WTC11 (cell line): ENCODE measurements around the gene XRCC1. TPM values are rescaled to one million over a fixed set of nuclear protein-coding genes. Genes with fewer than 3 reads are reported as not detected.

Experiments used
- ATAC-seq: fragments of 200-7000 bp; cut with Tn5 transposase; 2 replicates; pipeline ENCODE4 v1.10.0; 2021; ENCODE audit warnings: mild to moderate bottlenecking, moderate library complexity
- CTCF ChIA-PET: fragments of 300-600 bp; sonication (Branson Sonifier 250); formaldehyde crosslinking; loops from one replicate; lab custom pipeline; 2021; ENCODE audit warnings: antibody characterized with exemption; lab: Charles Lee
- POLR2A ChIA-PET: fragments of 350-600 bp; sonication (Branson Sonifier 250); formaldehyde crosslinking; loops from one replicate; lab custom pipeline; 2021; ENCODE audit warnings: antibody characterized with exemption; lab: Charles Lee
- DNase-seq: peaks from one replicate; pipeline ENCODE4 v3.0.0; 2021; ENCODE audit warnings: low spot score
- H3K27ac Mint-ChIP-seq: 2 replicates; pipeline ENCODE4 v1.8.0; 2021; ENCODE audit warnings: mixed read lengths
- H3K27me3 Mint-ChIP-seq: 2 replicates; pipeline ENCODE4 v1.8.0; 2021; ENCODE audit warnings: low read depth, mild to moderate bottlenecking, moderate library complexity, mixed read lengths
- H3K36me3 Mint-ChIP-seq: 2 replicates; pipeline ENCODE4 v1.8.0; 2021; ENCODE audit warnings: mixed read lengths
- H3K4me1 Mint-ChIP-seq: 2 replicates; pipeline ENCODE4 v1.8.0; 2022; ENCODE audit warnings: mixed read lengths
- H3K4me3 Mint-ChIP-seq: 2 replicates; pipeline ENCODE4 v1.8.0; 2021; ENCODE audit warnings: mild to moderate bottlenecking, moderate library complexity, mixed read lengths
- H3K9me3 Mint-ChIP-seq: 2 replicates; pipeline ENCODE4 v1.8.0; 2021; ENCODE audit warnings: mixed read lengths
- ATF1 ChIP-seq: sonication (generic); formaldehyde crosslinking; IDR thresholded peaks from 2 replicates; pipeline ENCODE4 v1.8.1; 2023; ENCODE audit warnings: mild to moderate bottlenecking, moderate library complexity, missing genetic modification reagents
- CREB1 ChIP-seq: sonication (generic); formaldehyde crosslinking; IDR thresholded peaks from 2 replicates; pipeline ENCODE4 v1.8.0; 2023; ENCODE audit warnings: mild to moderate bottlenecking, missing genetic modification reagents
- FOXJ3 ChIP-seq: sonication (generic); formaldehyde crosslinking; IDR thresholded peaks from 2 replicates; pipeline ENCODE4 v1.9.0; 2021; ENCODE audit warnings: missing genetic modification reagents, mild to moderate bottlenecking, borderline replicate concordance
- GTF2I ChIP-seq: fragments of 250-450 bp; sonication (Bioruptor Pico); conservative IDR thresholded peaks from 2 replicates; pipeline ENCODE4 v1.4.0; 2021; ENCODE audit warnings: mild to moderate bottlenecking
- JAZF1 ChIP-seq: fragments of 250-450 bp; sonication (Bioruptor Pico); IDR thresholded peaks from 2 replicates; pipeline ENCODE4 v1.9.0; 2021; ENCODE audit warnings: moderate library complexity, mild to moderate bottlenecking, inconsistent platforms
- NFE2L1 ChIP-seq: sonication (generic); formaldehyde crosslinking; IDR thresholded peaks from 2 replicates; pipeline ENCODE4 v1.8.1; 2023; ENCODE audit warnings: missing genetic modification reagents
- NFYB ChIP-seq: sonication (generic); formaldehyde crosslinking; conservative IDR thresholded peaks from 2 replicates; pipeline ENCODE4 v1.8.0; 2022; ENCODE audit warnings: low read depth, missing genetic modification reagents
- SMAD3 ChIP-seq: sonication (generic); formaldehyde crosslinking; IDR thresholded peaks from 2 replicates; pipeline ENCODE4 v1.8.0; 2022; ENCODE audit warnings: missing genetic modification reagents, mild to moderate bottlenecking, borderline replicate concordance
- TEAD4 ChIP-seq: sonication (generic); formaldehyde crosslinking; IDR thresholded peaks from 2 replicates; pipeline ENCODE4 v1.8.0; 2022; ENCODE audit warnings: mild to moderate bottlenecking, missing genetic modification reagents
- ZNF219 ChIP-seq: sonication (generic); formaldehyde crosslinking; IDR thresholded peaks from 2 replicates; pipeline ENCODE4 v1.8.0; 2023; ENCODE audit warnings: missing genetic modification reagents, mild to moderate bottlenecking, borderline replicate concordance
- ZNF416 ChIP-seq: fragments of 250-450 bp; sonication (Bioruptor Pico); IDR thresholded peaks from 2 replicates; pipeline ENCODE4 v1.9.0; 2021; ENCODE audit warnings: mild to moderate bottlenecking, inconsistent platforms
- ZNF423 ChIP-seq: fragments of 250-450 bp; sonication (Bioruptor Pico); IDR thresholded peaks from 2 replicates; pipeline ENCODE4 v2.1.2; 2022; ENCODE audit warnings: mild to moderate bottlenecking, moderate library complexity
- total RNA-seq: library from RNA; stranded (reverse); gene quantifications from 3 replicates; pipeline ENCODE4 v1.2.3, GENCODE V29; 2021
- TF ChIP-seq, protein P1 (sequence below): sonication (generic); formaldehyde crosslinking; IDR thresholded peaks from 2 replicates; pipeline ENCODE4 v1.8.1; 2023; ENCODE audit warnings: mild to moderate bottlenecking, missing genetic modification reagents, borderline replicate concordance
- TF ChIP-seq, protein P2 (sequence below): fragments of 250-450 bp; sonication (Bioruptor Pico); IDR thresholded peaks from 2 replicates; pipeline ENCODE4 v1.9.0; 2021; ENCODE audit warnings: mild to moderate bottlenecking
- TF ChIP-seq, protein P3 (sequence below): sonication (generic); formaldehyde crosslinking; IDR thresholded peaks from 2 replicates; pipeline ENCODE4 v1.8.1; 2023; ENCODE audit warnings: mild to moderate bottlenecking, moderate library complexity, missing genetic modification reagents
- TF ChIP-seq, protein P4 (sequence below): sonication (generic); formaldehyde crosslinking; IDR thresholded peaks from 2 replicates; pipeline ENCODE4 v1.8.0; 2023; ENCODE audit warnings: mild to moderate bottlenecking, missing genetic modification reagents
- TF ChIP-seq, protein P5 (sequence below): fragments of 250-450 bp; sonication (Bioruptor Pico); IDR thresholded peaks from 2 replicates; pipeline ENCODE4 v1.8.0; 2021; ENCODE audit warnings: mild to moderate bottlenecking

XRCC1 gene
- total RNA-seq, 1 experiment from 2014 or later = 48.3 TPM

DNA sequence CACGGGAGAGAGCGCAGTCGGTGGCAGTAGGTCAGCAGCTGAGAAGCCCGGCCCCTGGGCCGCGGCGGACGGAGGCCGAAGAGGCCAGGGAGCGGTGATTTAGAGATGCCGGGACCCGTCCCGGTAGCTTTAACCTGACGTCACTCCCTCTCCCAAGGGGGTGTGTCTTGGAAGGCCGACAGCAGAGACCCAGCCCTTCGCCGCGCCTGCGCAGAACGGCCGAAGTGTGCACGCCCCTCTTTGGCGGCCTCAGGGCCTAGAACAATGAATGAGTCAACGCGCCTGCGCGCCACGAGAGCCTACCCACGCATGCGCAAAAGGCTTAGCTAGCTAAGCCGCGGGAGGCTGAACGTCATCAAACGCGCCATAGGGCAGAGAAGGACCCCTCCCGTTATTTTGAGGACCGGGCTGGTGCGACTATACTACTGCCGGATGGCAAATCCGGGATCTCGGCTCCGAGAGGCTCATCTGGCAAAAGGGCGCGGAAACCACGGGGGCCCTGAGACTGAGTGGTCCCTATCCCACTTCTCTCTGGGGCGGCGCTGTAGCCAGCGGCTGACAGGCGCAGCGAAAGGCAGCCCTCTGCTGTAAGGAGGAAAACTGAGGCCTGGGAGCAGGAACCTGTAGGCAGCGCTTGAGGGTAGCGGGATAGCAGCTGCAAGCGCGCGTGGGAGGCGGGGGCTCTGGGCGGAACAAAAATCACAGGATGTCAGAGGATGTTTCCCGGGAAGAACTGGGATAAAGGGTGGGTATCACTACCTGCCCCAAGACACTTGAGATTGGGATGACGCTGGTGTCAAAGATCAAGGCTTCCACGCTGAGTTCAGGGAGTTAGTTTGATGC lies 20.9 kb upstream of the XRCC1 start, which contains the start of the genes IRGQ and ZNF576 (continued):
- TF ChIP-seq, protein P1, sequence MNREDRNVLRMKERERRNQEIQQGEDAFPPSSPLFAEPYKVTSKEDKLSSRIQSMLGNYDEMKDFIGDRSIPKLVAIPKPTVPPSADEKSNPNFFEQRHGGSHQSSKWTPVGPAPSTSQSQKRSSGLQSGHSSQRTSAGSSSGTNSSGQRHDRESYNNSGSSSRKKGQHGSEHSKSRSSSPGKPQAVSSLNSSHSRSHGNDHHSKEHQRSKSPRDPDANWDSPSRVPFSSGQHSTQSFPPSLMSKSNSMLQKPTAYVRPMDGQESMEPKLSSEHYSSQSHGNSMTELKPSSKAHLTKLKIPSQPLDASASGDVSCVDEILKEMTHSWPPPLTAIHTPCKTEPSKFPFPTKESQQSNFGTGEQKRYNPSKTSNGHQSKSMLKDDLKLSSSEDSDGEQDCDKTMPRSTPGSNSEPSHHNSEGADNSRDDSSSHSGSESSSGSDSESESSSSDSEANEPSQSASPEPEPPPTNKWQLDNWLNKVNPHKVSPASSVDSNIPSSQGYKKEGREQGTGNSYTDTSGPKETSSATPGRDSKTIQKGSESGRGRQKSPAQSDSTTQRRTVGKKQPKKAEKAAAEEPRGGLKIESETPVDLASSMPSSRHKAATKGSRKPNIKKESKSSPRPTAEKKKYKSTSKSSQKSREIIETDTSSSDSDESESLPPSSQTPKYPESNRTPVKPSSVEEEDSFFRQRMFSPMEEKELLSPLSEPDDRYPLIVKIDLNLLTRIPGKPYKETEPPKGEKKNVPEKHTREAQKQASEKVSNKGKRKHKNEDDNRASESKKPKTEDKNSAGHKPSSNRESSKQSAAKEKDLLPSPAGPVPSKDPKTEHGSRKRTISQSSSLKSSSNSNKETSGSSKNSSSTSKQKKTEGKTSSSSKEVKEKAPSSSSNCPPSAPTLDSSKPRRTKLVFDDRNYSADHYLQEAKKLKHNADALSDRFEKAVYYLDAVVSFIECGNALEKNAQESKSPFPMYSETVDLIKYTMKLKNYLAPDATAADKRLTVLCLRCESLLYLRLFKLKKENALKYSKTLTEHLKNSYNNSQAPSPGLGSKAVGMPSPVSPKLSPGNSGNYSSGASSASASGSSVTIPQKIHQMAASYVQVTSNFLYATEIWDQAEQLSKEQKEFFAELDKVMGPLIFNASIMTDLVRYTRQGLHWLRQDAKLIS (CRISPR knock-in tag) = no peak
- TF ChIP-seq, protein P2, sequence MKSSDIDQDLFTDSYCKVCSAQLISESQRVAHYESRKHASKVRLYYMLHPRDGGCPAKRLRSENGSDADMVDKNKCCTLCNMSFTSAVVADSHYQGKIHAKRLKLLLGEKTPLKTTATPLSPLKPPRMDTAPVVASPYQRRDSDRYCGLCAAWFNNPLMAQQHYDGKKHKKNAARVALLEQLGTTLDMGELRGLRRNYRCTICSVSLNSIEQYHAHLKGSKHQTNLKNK (CRISPR knock-in tag) = 0 out of 2 replicates have a peak, but pooled peaks have one; percentile 61
- TF ChIP-seq JAZF1 (CRISPR knock-in tag) (no peak), CREB1 (CRISPR knock-in tag) (peak; percentile 21; the same call in 1 of the 2 replicates), TEAD4 (CRISPR knock-in tag) (no peak), NFE2L1 (0 out of 2 replicates have a peak, but pooled peaks have one; percentile 41), FOXJ3 (no peak), ZNF219 (CRISPR knock-in tag) (no peak)
- TF ChIP-seq, protein P3, sequence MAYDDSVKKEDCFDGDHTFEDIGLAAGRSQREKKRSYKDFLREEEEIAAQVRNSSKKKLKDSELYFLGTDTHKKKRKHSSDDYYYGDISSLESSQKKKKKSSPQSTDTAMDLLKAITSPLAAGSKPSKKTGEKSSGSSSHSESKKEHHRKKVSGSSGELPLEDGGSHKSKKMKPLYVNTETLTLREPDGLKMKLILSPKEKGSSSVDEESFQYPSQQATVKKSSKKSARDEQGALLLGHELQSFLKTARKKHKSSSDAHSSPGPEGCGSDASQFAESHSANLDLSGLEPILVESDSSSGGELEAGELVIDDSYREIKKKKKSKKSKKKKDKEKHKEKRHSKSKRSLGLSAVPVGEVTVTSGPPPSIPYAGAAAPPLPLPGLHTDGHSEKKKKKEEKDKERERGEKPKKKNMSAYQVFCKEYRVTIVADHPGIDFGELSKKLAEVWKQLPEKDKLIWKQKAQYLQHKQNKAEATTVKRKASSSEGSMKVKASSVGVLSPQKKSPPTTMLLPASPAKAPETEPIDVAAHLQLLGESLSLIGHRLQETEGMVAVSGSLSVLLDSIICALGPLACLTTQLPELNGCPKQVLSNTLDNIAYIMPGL (CRISPR knock-in tag) = no peak; the same call in 1 of the 2 replicates

DNA sequence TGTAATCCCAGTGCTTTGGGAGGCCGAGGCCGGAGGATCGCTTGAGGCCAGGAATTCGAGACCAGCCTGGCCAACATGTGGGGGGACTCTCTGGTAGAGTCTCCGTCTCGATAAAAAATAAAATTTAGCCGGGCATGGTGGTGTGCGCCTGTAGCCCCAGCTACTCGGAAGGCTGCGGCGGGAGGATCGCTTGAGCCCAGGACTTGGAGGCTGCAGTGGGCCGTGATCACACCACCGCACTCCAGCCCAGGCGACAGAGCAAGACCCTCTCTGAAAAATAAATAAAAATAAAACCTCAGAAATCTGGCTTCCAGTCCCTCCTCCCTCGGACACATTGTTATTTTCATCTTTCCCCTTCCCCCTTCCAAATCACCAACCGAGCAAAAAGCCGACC lies 20.3 kb upstream of the XRCC1 start:
- DNase-seq = no peak
- Mint-ChIP-seq H3K27me3 (no peaks in the 10 kb centered on the region), H3K4me1 (peaks cover 17% of the 10 kb centered on the region), H3K4me3 (peak overlapping the region; percentile 99), H3K27ac (peak overlapping the region; percentile 99), H3K36me3 (peaks cover 10% of the 10 kb centered on the region), H3K9me3 (no peaks in the 10 kb centered on the region)
- POLR2A ChIA-PET = interaction anchor here (0.7 to 1.8 kb wide), 11 partner anchors 11 to 92 kb away, joined by 3 to 12 read pairs (median 4); partner anchors contain the start of genes PHLDB3 and XRCC1
- peak; percentile 1; the same call in 1 of the 2 replicates for ATAC-seq
- TF ChIP-seq SMAD3 (CRISPR knock-in tag) (no peak), GTF2I (peak; percentile 82; the same call in 1 of the 2 replicates)
- CTCF ChIA-PET = interaction anchor here (0.7 to 6.9 kb wide), 32 partner anchors 12 to 214 kb away, joined by 3 to 140 read pairs (median 4); partner anchors contain the start of genes PHLDB3, PINLYP, PLAUR and XRCC1

DNA sequence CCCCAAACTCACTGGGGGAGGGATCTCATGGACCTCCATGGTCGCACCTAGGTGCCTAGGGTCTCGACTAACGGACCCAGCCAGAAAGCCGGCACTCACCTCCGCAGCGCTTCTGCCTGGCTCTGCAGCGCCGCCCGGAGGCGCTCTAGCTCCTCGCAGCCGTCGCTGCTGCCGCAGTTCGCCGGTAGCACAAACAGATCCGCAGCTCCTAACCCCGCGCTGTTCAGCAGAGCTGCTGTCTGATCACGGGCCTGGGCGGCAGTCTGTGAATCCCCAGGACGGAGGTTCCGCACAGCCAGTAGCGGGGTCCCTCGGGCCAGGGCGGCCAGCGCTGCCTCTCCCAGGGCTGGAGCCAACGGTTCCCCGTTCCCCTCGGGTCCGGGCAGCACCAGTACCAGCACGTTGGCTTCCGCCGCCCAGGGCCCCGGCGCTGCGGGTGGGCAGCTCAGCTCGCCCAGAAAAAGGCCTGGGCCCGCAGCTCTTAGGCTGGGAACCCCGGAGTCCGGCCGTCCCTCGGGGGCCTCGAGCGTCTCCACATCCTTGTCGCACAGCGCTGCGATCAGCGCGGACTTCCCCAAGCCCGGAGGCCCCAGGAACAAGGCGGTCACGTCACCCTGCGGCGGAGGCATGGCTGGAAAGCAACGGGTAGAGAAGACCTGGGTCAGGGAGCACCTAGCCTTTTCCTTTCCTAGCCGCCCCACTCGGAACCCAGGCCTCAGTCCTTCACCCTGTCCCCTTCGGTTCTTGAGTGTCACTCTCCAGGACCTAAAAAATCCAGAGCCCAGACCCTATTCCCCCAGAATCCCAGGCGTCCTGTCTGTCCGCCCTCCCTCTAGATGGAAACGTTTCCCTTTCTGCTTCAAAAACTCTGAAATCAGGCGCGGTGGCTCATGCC lies 19.6 kb upstream of the XRCC1 start:
- DNase-seq (peak; percentile 81), ATAC-seq (peak; percentile 66)
- Mint-ChIP-seq H3K27ac (peak overlapping the region; percentile 99), H3K4me3 (peak overlapping the region; percentile 99), H3K27me3 (no peaks in the 10 kb centered on the region), H3K4me1 (peaks cover 17% of the 10 kb centered on the region), H3K9me3 (no peaks in the 10 kb centered on the region), H3K36me3 (peaks cover 10% of the 10 kb centered on the region)
- ChIA-PET POLR2A (interaction anchor here (0.6 to 1.8 kb wide), 10 partner anchors 19 to 131 kb away, joined by 3 to 12 read pairs (median 4); partner anchors contain the start of gene XRCC1), CTCF (interaction anchor here (0.6 to 6.9 kb wide), 41 partner anchors 11 to 215 kb away, joined by 3 to 140 read pairs (median 4); partner anchors contain the start of genes PHLDB3, PINLYP, XRCC1 and ZNF428)
- TF ChIP-seq, protein P3 (CRISPR knock-in tag) = 0 out of 2 replicates have a peak, but pooled peaks have one; percentile 43
- TF ChIP-seq, protein P4, sequence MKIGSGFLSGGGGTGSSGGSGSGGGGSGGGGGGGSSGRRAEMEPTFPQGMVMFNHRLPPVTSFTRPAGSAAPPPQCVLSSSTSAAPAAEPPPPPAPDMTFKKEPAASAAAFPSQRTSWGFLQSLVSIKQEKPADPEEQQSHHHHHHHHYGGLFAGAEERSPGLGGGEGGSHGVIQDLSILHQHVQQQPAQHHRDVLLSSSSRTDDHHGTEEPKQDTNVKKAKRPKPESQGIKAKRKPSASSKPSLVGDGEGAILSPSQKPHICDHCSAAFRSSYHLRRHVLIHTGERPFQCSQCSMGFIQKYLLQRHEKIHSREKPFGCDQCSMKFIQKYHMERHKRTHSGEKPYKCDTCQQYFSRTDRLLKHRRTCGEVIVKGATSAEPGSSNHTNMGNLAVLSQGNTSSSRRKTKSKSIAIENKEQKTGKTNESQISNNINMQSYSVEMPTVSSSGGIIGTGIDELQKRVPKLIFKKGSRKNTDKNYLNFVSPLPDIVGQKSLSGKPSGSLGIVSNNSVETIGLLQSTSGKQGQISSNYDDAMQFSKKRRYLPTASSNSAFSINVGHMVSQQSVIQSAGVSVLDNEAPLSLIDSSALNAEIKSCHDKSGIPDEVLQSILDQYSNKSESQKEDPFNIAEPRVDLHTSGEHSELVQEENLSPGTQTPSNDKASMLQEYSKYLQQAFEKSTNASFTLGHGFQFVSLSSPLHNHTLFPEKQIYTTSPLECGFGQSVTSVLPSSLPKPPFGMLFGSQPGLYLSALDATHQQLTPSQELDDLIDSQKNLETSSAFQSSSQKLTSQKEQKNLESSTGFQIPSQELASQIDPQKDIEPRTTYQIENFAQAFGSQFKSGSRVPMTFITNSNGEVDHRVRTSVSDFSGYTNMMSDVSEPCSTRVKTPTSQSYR = no peak
- TF ChIP-seq NFYB (CRISPR knock-in tag) (no peak), ZNF423 (CRISPR knock-in tag) (no peak), ATF1 (no peak), ZNF416 (CRISPR knock-in tag) (no peak)
- TF ChIP-seq, protein P5, sequence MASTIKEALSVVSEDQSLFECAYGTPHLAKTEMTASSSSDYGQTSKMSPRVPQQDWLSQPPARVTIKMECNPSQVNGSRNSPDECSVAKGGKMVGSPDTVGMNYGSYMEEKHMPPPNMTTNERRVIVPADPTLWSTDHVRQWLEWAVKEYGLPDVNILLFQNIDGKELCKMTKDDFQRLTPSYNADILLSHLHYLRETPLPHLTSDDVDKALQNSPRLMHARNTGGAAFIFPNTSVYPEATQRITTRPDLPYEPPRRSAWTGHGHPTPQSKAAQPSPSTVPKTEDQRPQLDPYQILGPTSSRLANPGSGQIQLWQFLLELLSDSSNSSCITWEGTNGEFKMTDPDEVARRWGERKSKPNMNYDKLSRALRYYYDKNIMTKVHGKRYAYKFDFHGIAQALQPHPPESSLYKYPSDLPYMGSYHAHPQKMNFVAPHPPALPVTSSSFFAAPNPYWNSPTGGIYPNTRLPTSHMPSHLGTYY = no peak
